NCI-H446 (cell line): ENCODE results near the gene GJB2.

ENCODE experiments used
- DNase-seq, 2 experiments: peaks; one replicate each; lab custom pipeline; 2025; lab: John Stamatoyannopoulos, UW

GJB2 gene

DNA sequence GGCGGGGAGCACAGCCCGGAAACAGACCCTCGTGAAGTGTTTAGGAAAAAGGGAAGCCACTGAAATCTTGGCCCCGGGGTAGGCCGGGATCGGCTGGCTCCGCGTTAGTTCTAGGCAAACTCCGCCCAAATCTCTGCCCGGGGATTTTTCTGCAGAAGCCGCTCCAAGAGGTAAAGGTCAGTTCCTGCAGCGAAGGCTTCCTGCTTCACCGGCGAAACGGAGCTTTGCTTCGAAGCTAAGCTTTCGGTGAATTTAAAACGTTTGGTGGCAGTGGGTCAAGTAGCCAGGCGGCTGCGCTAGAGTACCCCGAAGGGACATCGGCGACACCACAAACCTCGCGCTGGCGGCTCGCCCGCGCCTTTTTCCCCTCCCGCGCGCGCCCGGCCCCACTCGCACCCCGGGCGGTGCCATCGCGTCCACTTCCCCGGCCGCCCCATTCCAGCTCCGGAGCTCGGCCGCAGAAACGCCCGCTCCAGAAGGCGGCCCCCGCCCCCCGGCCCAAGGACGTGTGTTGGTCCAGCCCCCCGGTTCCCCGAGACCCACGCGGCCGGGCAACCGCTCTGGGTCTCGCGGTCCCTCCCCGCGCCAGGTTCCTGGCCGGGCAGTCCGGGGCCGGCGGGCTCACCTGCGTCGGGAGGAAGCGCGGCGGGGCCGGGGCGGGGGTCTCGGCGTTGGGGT lies 441 bp downstream of the GJB2 start:
- DNase-seq, result no peak

DNA sequence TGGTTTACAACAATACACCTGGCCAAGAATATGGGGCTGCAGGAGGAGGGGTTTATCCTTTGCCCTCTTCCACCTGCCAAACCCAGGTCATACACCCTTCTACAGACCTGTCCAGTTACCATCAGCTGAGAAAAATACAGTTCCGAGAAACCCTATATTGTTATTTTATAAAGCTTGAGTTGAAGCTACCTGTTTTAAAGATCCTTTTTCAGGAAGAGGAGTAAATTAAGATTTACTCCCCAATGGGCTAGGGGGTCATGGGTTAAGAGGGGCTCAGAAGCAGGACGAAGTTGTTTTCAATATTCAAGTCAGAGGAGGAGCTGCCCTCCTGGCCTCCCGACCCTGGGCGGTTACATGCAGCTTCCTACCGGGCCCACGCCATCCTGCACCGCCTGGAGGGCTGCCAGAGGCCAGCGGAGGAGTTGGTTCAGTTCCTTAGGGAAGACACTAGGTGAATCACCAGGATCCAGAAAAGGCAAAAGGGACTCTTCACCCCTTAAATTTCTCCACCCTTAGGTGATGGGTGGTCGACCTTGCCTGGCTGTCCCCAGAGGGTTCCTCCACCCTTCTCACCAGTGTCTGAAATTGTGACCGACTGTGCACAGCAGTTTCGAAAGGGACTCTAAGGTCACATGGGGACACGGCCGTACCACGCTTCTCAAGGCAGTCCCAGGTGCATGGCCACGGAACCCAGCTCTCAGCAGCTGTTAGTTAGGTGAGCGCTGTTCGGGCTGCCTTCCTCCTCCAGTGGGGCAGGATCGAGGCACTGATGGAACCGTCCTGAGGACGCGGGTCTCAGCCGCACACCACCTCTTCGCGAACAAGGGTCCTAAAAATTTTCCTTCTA lies 1.2 kb downstream of the GJB2 start:
- no peak for DNase-seq

DNA sequence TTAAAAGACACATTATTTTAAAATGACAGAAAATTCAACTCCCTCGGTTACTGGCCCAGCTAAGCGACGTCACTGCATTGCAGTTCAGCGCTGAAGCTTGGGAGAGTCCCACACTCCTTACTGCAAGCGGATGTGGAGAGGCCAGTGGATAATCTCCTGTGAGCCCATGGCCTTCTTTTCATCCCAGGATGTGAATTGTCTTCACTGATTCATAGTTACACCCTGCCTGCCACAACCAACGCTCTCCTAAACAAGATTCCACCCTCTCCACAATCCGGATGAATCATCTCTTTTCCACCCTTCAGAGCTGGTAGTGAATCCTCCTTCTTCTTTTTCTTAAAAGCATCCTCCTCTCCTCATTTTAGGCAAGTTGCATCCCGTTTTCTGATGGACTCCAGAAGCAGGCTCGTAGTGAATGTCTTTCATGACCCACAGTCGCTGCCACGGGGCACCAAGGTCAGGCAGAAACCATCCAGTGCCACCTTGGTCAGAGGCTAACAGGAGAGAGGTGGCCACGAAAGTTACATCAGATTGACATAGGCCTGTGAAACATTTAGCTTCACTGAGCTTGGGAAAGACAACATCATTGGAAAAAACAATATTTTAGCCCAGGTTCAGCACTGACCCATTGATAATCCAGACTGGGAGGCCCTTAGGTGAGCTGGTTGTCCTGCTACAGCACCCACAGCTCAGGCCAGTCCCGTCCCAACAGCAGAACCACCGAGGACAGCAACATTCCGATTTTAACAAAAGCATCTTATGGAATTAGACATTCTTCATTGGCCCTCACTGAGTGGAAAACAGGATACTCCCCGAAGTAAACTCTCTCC lies 2.0 kb downstream of the GJB2 start:
- DNase-seq, result no peak

DNA sequence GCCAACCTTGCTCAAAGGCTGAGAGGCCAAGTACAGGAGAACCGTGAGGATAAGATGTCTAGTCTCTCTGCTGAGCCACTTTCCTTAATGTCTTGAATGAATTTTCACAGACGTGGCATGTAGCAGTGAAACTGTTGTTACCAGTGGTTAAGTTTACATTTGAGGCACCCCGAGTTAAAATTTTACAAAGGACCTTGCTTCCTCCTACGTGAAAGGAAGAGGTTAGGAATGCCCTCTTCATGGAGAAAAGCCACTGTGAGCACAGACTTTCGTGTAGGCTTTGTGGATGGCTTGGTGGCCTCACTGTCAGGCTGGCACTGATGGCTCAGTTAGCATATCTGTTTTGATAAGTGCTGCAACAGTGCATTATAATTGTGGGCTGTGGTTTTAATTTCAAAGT lies 2.7 kb downstream of the GJB2 start:
- no peak for DNase-seq

DNA sequence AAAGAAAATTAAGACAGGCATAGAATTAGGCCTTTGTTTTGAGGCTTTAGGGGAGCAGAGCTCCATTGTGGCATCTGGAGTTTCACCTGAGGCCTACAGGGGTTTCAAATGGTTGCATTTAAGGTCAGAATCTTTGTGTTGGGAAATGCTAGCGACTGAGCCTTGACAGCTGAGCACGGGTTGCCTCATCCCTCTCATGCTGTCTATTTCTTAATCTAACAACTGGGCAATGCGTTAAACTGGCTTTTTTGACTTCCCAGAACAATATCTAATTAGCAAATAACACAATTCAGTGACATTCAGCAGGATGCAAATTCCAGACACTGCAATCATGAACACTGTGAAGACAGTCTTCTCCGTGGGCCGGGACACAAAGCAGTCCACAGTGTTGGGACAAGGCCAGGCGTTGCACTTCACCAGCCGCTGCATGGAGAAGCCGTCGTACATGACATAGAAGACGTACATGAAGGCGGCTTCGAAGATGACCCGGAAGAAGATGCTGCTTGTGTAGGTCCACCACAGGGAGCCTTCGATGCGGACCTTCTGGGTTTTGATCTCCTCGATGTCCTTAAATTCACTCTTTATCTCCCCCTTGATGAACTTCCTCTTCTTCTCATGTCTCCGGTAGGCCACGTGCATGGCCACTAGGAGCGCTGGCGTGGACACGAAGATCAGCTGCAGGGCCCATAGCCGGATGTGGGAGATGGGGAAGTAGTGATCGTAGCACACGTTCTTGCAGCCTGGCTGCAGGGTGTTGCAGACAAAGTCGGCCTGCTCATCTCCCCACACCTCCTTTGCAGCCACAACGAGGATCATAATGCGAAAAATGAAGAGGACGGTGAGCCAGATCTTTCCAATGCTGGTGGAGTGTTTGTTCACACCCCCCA lies 3.8 kb downstream of the GJB2 start:
- DNase-seq, result no peak

DNA sequence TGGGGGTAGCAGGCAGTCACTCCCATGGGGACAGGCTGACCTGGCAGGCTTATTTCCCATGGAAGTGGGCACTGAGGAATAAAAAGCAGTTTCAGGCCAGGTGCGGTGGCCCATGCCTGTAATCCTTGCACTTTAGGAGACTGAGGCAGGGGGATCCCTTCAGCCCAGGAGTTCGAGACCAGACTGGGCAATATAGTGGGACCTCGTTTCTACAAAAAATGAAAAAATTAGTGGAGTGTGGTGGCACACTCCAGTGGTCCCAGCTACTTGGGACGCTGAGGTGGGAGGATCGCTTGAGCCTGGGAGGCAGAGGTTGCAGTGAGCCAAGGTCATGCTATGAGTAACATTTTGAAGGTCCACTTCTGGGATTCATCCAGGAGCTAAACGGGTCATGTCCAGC lies 6.0 kb downstream of the GJB2 start:
- DNase-seq, result no peak

DNA sequence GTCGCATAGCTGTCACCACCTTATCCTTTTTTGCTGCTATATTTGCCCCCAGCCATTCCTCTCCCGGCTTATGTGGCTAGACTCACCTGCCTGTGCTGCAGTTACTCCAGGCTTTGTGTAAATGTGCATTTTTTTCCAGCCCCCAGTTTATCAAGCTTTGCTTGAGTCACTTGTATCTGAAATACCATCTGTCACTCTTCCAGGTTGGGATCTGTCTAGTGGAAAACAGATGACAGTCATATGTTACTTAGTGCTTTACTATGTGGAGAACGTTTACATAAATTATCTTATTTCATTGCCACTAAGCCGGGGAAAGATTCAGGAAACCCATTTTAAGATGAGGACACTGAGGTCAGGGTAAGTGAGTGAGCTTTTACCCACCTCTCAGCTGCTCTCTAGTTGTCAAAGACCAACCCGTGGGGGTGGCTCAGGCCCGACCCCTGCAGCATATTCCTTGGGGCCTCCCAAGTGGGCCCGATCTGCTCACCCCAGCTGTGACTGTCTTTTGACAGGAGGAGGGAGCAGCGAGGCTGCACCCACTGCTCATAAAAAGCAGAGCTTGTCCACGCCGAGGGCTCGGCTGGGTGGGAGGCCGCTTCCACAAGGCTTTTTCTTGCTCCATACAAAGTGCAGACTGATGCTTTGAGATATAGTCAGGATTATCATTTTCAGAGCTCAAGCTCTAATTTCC lies 7.2 kb downstream of the GJB2 start:
- no peak for DNase-seq

DNA sequence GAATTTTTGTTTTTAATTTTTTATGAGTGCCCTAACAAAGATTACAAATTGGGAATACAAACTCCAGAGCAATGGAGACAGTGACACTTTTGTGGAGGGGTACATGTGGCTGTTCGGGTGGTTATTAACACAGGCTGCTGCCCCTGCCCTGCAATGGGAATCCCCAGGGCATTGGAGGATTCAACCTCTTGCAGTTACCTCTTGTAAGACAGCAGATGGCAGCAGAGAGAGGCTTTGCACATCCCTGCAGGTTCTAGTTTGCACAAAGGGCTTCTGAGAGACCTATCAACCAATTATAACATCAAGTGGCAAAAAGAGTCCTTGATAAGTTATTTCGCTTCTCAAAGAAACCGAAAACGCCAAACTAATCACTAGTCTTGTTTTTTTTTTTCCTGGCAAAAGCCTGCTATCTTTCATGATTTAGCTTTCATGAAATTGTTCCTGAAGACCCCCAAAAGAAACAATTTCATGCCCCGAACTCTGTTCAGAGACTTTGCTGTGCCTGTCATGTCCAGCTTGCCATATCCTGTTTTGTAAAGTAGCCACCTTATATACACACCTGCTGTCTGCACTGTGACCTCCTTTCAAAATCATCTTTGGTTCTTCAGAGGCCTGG lies 10.4 kb downstream of the GJB2 start:
- peak in 1 of 2 experiments; percentile 70 for DNase-seq

DNA sequence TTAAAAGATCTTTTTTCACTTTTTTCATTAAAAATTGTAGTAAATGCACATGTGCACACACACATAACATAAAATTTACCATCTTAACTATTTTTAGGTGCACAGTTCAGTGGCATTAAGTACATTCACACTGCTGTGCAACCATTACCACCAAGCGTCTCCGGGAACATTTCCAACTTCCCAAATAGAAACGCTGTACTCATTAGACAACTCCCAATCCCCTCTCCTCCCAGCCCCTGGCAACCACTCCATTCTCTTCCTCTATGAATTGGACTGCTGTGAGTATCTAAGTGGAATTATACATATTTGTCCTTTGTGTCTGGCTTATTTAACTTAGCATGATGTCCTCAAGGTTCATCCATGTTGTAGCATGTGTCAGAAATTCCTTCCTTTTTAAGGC lies 11.6 kb downstream of the GJB2 start:
- peak; percentile 14 to 35 for DNase-seq

DNA sequence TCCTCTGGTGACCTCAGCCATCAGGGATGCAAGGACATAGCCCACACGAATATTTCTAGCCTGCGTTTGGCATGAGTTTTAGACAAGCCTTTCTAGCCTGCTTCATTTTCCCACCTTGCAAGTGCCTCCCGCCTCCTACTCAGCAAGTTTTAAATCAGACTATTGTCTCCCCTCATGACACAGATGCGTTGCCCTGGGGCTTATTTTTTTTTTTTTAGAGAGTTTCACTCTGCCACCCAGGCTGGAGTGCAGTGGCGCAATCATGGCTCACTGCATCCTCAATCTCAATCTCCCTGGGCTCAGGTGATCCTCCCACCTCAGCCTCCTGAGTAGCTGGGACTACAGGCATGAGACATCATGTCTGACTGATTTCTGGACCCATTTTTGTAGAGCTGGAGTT lies 14.6 kb downstream of the GJB2 start:
- no peak for DNase-seq

DNA sequence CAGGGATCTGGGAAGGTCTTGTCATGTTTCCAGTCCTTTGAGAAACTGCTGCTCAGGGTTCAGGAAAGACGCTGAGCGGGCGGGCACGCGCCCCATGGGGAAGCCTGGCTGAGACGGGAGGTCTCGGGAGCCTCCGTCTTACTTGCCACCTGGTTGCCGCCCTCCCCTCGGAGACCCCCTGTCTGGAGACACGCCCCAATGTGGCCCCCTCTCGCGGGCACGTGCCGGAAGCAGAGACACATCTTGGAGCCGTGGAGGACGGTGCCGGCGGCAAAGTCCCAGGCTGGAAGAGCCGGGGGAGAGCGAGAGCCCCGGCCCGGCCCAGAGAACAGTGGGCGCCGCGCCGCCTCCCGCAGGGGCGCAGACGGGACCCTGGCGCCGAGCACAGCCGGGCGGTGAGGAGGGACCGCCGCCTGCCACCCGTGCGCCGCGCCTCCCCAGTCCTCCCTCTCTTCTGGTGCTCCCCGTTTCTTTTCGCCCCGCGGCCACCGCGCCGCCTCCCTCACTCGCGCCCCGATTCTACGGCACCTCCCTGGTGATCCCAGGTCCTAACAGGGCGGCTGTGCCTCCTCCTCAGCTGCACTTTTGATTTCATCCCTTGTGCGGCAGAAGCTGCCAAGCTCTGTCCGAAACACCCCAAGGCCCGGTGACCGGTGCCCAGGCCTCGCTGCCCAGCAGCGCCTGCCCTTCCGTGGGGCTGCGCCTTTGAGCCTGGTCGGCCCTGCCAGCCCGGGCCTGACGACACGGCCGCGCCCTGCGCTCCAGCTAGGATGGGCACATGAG lies 15.5 kb downstream of the GJB2 start:
- no peak for DNase-seq

DNA sequence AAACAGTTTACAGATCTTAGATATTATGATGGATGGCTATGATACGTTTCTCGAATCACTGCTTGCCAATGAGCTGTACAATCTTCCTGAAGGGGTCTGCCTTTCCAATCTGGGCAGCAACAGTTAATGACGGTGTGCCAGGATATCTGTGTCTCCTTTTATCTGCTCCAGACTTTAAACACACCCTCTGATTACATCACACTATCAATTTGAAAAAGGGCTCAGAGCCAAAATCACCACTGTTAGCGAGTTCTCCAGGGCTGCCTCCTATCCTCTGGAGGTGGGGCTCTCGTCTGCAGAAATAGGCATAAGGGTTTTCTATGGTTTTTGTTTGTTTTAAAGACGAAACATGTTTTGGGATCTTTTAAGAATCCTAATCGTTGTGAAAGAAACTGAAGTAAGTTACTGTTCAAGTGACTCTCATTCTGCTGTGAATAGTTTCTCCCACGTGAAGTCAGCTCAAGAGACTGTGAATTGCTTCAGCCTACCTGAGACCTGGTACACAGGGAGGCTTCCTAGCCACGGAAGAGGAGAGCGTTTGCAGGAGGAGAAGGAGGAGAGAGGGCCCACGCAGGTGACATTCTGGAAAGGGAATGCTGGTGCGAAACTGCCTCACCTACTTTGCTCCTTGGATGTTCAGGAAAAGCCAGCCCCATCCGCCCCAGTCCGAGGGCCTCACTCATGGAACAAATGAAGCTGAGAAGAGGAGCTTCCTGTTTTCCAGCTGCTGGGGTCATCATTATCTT lies 16.7 kb downstream of the GJB2 start:
- peak; percentile 32 to 40 for DNase-seq

DNA sequence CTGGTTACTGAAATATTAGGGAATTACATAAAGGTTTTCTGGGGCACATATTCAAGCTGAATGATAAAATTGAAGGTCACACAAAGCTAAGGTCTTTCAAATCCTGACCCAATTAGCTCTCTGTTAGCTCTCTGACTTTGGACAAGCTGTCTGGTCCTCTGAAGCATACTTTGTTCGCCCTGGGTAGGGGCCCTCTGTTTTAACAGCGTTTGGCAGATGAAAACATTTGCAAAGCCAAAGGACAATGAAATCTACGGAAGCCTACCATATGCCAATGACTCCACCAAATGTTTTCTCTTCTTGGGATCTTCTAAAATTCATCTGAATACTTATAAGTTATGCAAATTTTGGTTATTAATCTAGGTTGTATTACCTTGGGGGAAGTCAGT lies 17.3 kb downstream of the GJB2 start:
- peak in 1 of 2 experiments; percentile 28 for DNase-seq

DNA sequence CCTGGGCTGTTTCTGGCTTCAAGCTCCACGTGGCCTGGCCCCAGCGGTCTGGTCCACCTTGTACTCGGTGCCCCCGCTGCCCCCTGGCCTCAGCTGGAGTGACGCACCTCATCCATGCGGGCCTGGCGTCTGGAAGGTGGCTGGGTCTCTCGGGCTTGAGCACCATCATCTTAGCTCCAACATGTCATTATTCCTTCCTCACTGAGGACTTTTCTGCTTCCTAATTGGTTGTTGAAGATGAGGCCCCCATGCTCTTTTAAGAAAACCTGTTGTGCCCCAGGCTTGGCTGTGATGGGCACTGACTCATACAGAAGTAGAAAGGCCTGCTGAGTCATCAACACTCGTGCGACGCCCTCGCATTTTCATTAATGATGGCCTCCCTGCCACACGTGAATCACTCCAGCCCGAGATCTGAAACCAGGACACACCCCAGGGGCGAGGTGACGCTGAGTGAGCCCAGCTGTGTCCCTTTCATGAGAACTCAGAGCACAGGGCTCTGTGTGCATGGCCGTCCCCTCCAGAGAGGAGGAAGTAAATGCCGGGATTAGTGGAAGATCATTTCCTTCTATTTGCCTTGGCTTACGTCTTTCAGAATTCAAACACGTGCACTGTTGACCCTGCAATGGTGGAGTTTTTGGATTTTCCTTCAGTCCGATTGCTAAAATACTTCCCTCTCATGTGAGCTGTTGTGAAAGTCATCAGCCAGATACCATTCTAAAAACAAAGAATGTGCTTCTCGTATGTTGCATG lies 17.9 kb downstream of the GJB2 start:
- peak in 1 of 2 experiments; percentile 59 for DNase-seq

DNA sequence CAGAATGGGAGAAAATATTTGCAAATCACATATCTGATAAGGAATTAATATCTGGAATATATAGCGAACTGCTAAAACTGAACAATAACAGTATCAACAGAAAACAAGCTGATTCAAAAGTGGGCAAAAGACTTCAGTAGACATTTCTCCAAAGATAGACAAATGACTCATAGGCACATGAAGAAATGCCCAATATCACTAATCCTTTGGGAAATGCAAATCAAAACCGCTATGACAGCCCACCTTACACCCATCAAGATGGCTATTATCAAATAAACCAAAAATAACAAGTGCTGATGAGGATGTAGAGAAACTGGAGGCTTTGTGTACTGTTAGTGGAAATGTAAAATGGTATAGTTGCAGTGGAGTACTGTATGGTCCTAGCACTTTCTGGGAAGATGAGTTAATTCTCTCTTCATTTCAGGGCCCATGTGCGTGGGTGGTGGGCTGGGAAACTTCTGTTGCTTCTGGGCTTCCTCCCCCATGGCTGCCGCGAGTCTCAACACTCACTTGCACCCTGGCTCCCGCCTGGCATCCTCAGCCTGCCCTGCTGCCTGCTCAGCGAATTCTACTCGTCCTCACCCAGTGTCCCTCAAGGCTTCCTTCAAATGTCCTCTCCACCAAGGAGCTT lies 19.5 kb downstream of the GJB2 start:
- no peak for DNase-seq

DNA sequence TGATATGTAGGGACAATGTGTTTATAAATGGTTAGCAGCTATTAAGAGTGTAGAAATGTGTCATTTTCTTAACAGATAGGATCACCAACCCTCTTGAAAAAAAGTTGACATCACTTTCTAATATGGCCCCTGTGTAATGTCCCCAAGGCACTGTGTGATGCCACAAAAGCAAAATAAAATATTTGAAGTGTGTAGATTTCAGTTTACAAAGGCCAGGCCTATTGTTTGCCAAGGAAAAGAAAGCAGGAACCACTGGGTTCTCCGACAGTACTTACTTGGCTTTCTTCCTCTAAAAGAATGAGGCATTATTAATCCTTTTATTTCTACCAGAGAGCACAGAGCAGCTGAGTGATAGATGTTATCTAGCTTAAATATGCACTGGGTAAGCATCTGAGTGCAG lies 21.4 kb downstream of the GJB2 start:
- no peak for DNase-seq

DNA sequence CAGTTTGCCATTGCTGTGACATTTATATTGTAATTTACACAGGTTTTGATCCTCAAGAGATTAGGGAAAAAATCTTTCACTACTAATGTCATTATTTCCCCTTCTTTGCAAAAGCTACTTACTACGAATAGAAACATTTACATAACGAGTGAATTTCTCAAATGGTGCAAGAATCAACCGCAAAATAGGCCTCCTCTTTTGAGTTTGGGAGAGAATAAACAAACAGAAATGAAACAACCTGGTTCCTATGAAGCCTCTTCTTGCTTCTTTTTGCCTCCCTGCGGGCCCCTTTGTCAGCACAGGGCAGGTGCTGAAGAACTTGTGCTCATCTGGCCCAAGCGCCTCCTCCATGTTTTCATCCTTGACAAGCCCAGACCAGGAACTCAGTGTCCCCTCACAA lies 21.8 kb downstream of the GJB2 start:
- no peak for DNase-seq

DNA sequence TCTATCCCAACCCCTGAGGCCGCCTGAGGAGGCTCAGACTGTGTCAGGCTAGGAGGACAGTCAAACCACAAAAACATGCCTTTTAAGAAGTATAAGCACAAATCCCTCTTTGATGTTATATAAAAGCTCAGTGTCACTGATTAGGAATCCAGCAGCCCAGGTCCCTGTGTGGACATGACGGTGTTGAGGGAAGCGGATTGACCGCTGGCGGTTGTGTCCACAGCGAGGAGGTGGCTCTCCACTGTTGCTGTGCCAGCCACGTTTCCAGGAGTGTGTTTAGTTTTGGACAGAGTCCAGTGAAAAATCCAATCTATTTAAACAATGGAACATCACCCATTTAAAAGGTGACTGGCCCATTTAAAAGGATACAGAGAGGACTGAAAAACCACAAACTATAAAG lies 24.3 kb downstream of the GJB2 start:
- no peak for DNase-seq
